Activated CD8-positive, alpha-beta T cell treated with anti-CD3 and anti-CD28 coated beads for 36 hours (primary cell): Measurements from ENCODE around the gene TTLL4. TPM values are rescaled to one million over a fixed set of nuclear protein-coding genes. Genes with fewer than 3 reads are reported as not detected.

ENCODE experiments used
- ATAC-seq: fragments of 200-7000 bp; cut with Tn5 transposase; one replicate; pipeline ENCODE4 v1.10.0; 2021; ENCODE audit warnings: mild to moderate bottlenecking, moderate library complexity
- CTCF ChIA-PET: fragments of 350-600 bp; sonication (Branson Sonifier 250); formaldehyde crosslinking; loops from one replicate; lab custom pipeline; 2021; ENCODE audit warnings: antibody characterized with exemption; lab: Charles Lee
- POLR2A ChIA-PET: fragments of 350-600 bp; sonication (Branson Sonifier 250); formaldehyde crosslinking; loops from one replicate; lab custom pipeline; 2021; ENCODE audit warnings: antibody characterized with exemption; lab: Charles Lee
- DNase-seq: peaks from one replicate; pipeline ENCODE4 v3.0.0-alpha.2; 2020
- H3K27ac Mint-ChIP-seq: one replicate; pipeline ENCODE4 v1.8.0; 2021; ENCODE audit warnings: mild to moderate bottlenecking, mixed read lengths
- H3K27me3 Mint-ChIP-seq: one replicate; pipeline ENCODE4 v1.8.0; 2021; ENCODE audit warnings: mixed read lengths
- H3K36me3 Mint-ChIP-seq: one replicate; pipeline ENCODE4 v1.8.0; 2021; ENCODE audit warnings: low read depth, mixed read lengths
- H3K4me1 Mint-ChIP-seq: one replicate; pipeline ENCODE4 v1.8.0; 2021; ENCODE audit warnings: low read depth, mixed read lengths
- H3K4me3 Mint-ChIP-seq: one replicate; pipeline ENCODE4 v1.8.0; 2021; ENCODE audit warnings: mild to moderate bottlenecking, moderate library complexity, mixed read lengths
- H3K9me3 Mint-ChIP-seq: one replicate; pipeline ENCODE4 v1.8.0; 2021; ENCODE audit warnings: mixed read lengths
- CTCF ChIP-seq: fragments of 200-600 bp; IDR thresholded peaks from one replicate; pipeline ENCODE4 v1.8.0; 2022; ENCODE audit warnings: antibody characterized with exemption, mild to moderate bottlenecking
- intact Hi-C: fragments of 100-400 bp; cut with micrococcal nuclease; formaldehyde crosslinking; loops from one replicate; pipeline ENCODE4 v1.10.0; 2022
- total RNA-seq, 2 experiments: library from RNA; stranded (reverse); gene quantifications; one replicate each; pipeline ENCODE4 v1.2.3, GENCODE V29; 2021

The TTLL4 gene
- total RNA-seq, 2 experiments from 2014 or later = 32.2 to 36.6 TPM

- POLR2A ChIA-PET = no interaction called here
Observed at GRCh38 chr2:218788529-218789255, 78.1 kb downstream of the TTLL4 start.

GRCh38 chr2:218792433-218792832 is 81.8 kb downstream of the TTLL4 start:
- DNase-seq (no peak), ATAC-seq (no peak)
- intact Hi-C loops = no loop called here
- Mint-ChIP-seq H3K4me1 (no peaks in the 10 kb centered on the region), H3K36me3 (no peaks in the 10 kb centered on the region), H3K4me3 (no peak overlapping the region), H3K27ac (no peak overlapping the region), H3K9me3 (no peaks in the 10 kb centered on the region), H3K27me3 (peaks cover 14% of the 10 kb centered on the region)
- CTCF ChIA-PET = no interaction called here
- TF ChIP-seq CTCF = no peak
- POLR2A ChIA-PET = no interaction called here

More at GRCh38 chr2:218788529-218789255, 78.1 kb downstream of the TTLL4 start:
- DNase-seq = no peak
- no peaks in the 10 kb centered on the region for H3K9me3 Mint-ChIP-seq
- no peak for TF ChIP-seq CTCF
- no peak overlapping the region for H3K4me3 Mint-ChIP-seq
- H3K4me1 Mint-ChIP-seq = no peaks in the 10 kb centered on the region
- no peaks in the 10 kb centered on the region for H3K36me3 Mint-ChIP-seq
- H3K27me3 Mint-ChIP-seq = peaks cover 16% of the 10 kb centered on the region
- CTCF ChIA-PET = interaction anchor here (0.7 to 0.8 kb wide), 2 partner anchors 29 to 65 kb away, joined by 3 read pairs; no protein-coding TSS in a partner anchor
- ATAC-seq = no peak
- H3K27ac Mint-ChIP-seq = no peak overlapping the region
- intact Hi-C loops = no loop called here

GRCh38 chr2:218796691-218797090 is 86.1 kb downstream of the TTLL4 start:
- POLR2A ChIA-PET = no interaction called here
- TF ChIP-seq CTCF = no peak
- Mint-ChIP-seq H3K27me3 (peaks cover 22% of the 10 kb centered on the region), H3K27ac (no peak overlapping the region), H3K9me3 (no peaks in the 10 kb centered on the region), H3K4me1 (no peaks in the 10 kb centered on the region), H3K4me3 (no peak overlapping the region), H3K36me3 (no peaks in the 10 kb centered on the region)
- DNase-seq (no peak), ATAC-seq (no peak)
- CTCF ChIA-PET = interaction anchor here (1.0 to 1.5 kb wide), 3 partner anchors 20 to 101 kb away, joined by 3 read pairs; no protein-coding TSS in a partner anchor
- intact Hi-C loops = no loop called here

- ATAC-seq (no peak), DNase-seq (no peak)
- ChIA-PET CTCF (no interaction called here), POLR2A (no interaction called here)
- intact Hi-C loops = no loop called here
- H3K9me3 Mint-ChIP-seq = no peaks in the 10 kb centered on the region
- H3K36me3 Mint-ChIP-seq = no peaks in the 10 kb centered on the region
- TF ChIP-seq CTCF = no peak
- peaks cover 2% of the 10 kb centered on the region for H3K4me1 Mint-ChIP-seq
- H3K27me3 Mint-ChIP-seq = peaks cover 19% of the 10 kb centered on the region
- H3K4me3 Mint-ChIP-seq = no peak overlapping the region
- no peak overlapping the region for H3K27ac Mint-ChIP-seq
Observed at GRCh38 chr2:218798767-218799504, 88.3 kb downstream of the TTLL4 start.

GRCh38 chr2:218799990-218800389 is 89.4 kb downstream of the TTLL4 start:
- Mint-ChIP-seq H3K27ac (no peak overlapping the region), H3K27me3 (peaks cover 23% of the 10 kb centered on the region), H3K9me3 (peaks cover 4% of the 10 kb centered on the region), H3K4me3 (no peak overlapping the region), H3K4me1 (peaks cover 2% of the 10 kb centered on the region), H3K36me3 (peaks cover 3% of the 10 kb centered on the region)
- ChIA-PET POLR2A (no interaction called here), CTCF (no interaction called here)
- TF ChIP-seq CTCF = no peak
- ATAC-seq (no peak), DNase-seq (no peak)
- intact Hi-C loops = no loop called here
